Neuronal stem cell (in vitro differentiated cells): Measurements from ENCODE around the gene SLC25A30.
A peak's percentile ranks its signal among the peaks of the same experiment; 100 is the strongest.
"Not testable (repeated sequence)": the region's sequence is repeated elsewhere in the genome, so short reads cannot be mapped to it uniquely, and the experiment has no call there.

Experiments used
- DNase-seq: peaks from one replicate; pipeline ENCODE4 v3.0.0-alpha.2; 2013; ENCODE audit warnings: low spot score
- H2AFZ ChIP-seq: one replicate; pipeline ENCODE4 v1.6.1; 2013; ENCODE audit warnings: mild to moderate bottlenecking, low read length, inconsistent platforms
- H2AK5ac ChIP-seq: 2 replicates; pipeline ENCODE4 v1.6.1; 2013; ENCODE audit warnings: low read depth, mild to moderate bottlenecking, inconsistent platforms, low read length, moderate library complexity, mixed read lengths
- H2BK120ac ChIP-seq: 2 replicates; pipeline ENCODE4 v1.6.1; 2013; ENCODE audit warnings: low read depth, mild to moderate bottlenecking, inconsistent platforms, low read length, moderate library complexity, mixed read lengths
- H2BK12ac ChIP-seq: one replicate; pipeline ENCODE4 v1.6.1; 2013; ENCODE audit warnings: low read length, inconsistent platforms
- H2BK15ac ChIP-seq: 2 replicates; pipeline ENCODE4 v1.6.1; 2013; ENCODE audit warnings: mild to moderate bottlenecking, low read length, inconsistent platforms, mixed read lengths
- H2BK5ac ChIP-seq: one replicate; pipeline ENCODE4 v1.6.1; 2013; ENCODE audit warnings: inconsistent platforms, mild to moderate bottlenecking, low read length, moderate library complexity
- H3K14ac ChIP-seq: one replicate; pipeline ENCODE4 v1.6.1; 2013; ENCODE audit warnings: low read length, inconsistent platforms
- H3K18ac ChIP-seq: 2 replicates; pipeline ENCODE4 v1.6.1; 2013; ENCODE audit warnings: low read length, inconsistent platforms
- H3K23ac ChIP-seq: 2 replicates; pipeline ENCODE4 v1.6.1; 2013; ENCODE audit warnings: low read depth, mild to moderate bottlenecking, mixed read lengths, low read length, inconsistent platforms; ENCODE audit not compliant: poor library complexity
- H3K27ac ChIP-seq: replicated peaks from 3 replicates; pipeline ENCODE4 v1.5.1; 2013; ENCODE audit warnings: low read length, inconsistent platforms
- H3K27me3 ChIP-seq, 3 experiments: 2 replicates each; pipeline ENCODE4 v1.6.1; 2013; ENCODE audit warnings: low read length in 3 of 3, mild to moderate bottlenecking in 2 of 3, inconsistent platforms in 1 of 3, low read depth in 1 of 3, mixed read lengths in 1 of 3, moderate library complexity in 1 of 3; ENCODE audit not compliant: control insufficient read depth in 3 of 3, insufficient read depth in 3 of 3
- H3K36me3 ChIP-seq, 2 donors: replicated peaks in 1 of 2; 2 replicates each; pipeline ENCODE4 v1.6.1; 2013; ENCODE audit warnings: low read length in 2 of 2; ENCODE audit not compliant: control insufficient read depth in 2 of 2, insufficient read depth in 2 of 2
- H3K4ac ChIP-seq: 2 replicates; pipeline ENCODE4 v1.6.1; 2013; ENCODE audit warnings: inconsistent platforms, mild to moderate bottlenecking, low read length, moderate library complexity
- H3K4me1 ChIP-seq, 2 donors: 1 replicate in 1 of 2; 2 replicates in 1 of 2; pipeline ENCODE4 v1.6.1; 2013; ENCODE audit warnings: low read length in 2 of 2, low read depth in 1 of 2; ENCODE audit not compliant: control insufficient read depth in 2 of 2, insufficient read depth in 1 of 2
- H3K4me2 ChIP-seq: one replicate; pipeline ENCODE4 v1.6.1; 2013; ENCODE audit warnings: mild to moderate bottlenecking, low read length, inconsistent platforms; ENCODE audit not compliant: insufficient read depth, poor library complexity, severe bottlenecking
- H3K4me3 ChIP-seq, 2 donors: 2 replicates each; pipeline ENCODE4 v1.5.1; 2013; ENCODE audit warnings: low read length in 2 of 2, mild to moderate bottlenecking in 2 of 2, inconsistent platforms in 1 of 2, moderate library complexity in 1 of 2
- H3K79me1 ChIP-seq: one replicate; pipeline ENCODE4 v1.6.1; 2013; ENCODE audit warnings: low read depth, mild to moderate bottlenecking, inconsistent platforms, low read length, moderate library complexity
- H3K9ac ChIP-seq: one replicate; pipeline ENCODE4 v1.6.1; 2013; ENCODE audit warnings: mild to moderate bottlenecking, low read depth, low read length, inconsistent platforms; ENCODE audit not compliant: poor library complexity
- H3K9me3 ChIP-seq, 2 donors: replicated peaks in 1 of 2; 2 replicates each; pipeline versions ENCODE3 to v1.6.1; 2013; ENCODE audit warnings: low read length in 2 of 2, mild to moderate bottlenecking in 2 of 2, inconsistent platforms in 1 of 2, low read depth in 1 of 2, mixed read lengths in 1 of 2, moderate library complexity in 1 of 2; ENCODE audit not compliant: control insufficient read depth in 2 of 2, insufficient read depth in 1 of 2
- H4K8ac ChIP-seq: one replicate; pipeline ENCODE4 v1.6.1; 2013; ENCODE audit warnings: low read depth, mild to moderate bottlenecking, inconsistent platforms, low read length, moderate library complexity
- H4K91ac ChIP-seq: one replicate; pipeline ENCODE4 v1.6.1; 2013; ENCODE audit warnings: low read length, low read depth, mild to moderate bottlenecking, inconsistent platforms; ENCODE audit not compliant: poor library complexity
- WGBS, 2 donors: extraction: QIAGEN DNeasy Blood & Tissue Kit; methylation state at CpG; one replicate each; pipeline ENCODE4 v1.1.7; 2013; ENCODE audit warnings: missing lambda C conversion rate in 2 of 2, mixed read lengths in 1 of 2; ENCODE audit not compliant: insufficient read length in 2 of 2, insufficient replicate concordance in 1 of 2; ENCODE audit errors: extremely low coverage in 2 of 2; 5-methylcytosine and 5-hydroxymethylcytosine counted together

Gene SLC25A30

DNA sequence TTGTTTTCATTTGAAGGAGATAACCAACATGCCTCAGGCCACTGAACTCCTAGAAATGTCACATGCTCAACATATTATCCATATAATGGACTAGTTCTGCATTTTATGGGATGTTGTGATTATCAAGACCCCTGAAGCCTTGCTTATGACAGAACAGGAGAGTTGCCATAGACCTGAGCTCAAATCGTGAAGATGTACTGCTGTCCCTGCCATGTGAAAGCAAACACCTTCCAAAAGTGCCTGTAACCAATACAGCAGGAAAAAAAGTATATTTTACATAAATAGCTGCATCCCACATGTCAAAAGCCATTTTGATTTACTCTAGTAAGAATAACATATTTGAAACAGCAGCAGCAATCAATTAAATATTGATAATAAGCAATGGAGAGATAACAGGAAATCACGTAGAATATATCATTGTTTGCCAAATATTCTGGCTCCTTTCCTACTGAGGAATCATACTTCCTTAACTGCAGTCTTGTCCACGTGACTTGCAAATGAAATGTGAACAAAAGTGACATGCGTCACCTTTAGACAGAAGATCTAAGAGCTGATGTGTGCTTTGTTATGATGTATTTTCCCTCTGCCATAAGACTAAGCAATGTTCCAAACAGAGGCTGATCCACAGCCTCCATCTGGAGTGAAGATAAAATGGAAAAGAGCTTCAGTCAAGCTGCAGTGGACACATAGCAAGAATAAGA is 33.5 kb downstream of the SLC25A30 start:
- H2BK15ac ChIP-seq, result no peak overlapping the region
- no peak overlapping the region for H2BK5ac ChIP-seq
- no CpG with 5 or more reads among the region's 4 CpGs for WGBS, 2 donors
- H3K9ac ChIP-seq, result no peak overlapping the region
- H3K4me1 ChIP-seq, result peaks cover 0 to 2% of the 10 kb centered on the region in 2 donors
- no peak overlapping the region for H4K8ac ChIP-seq
- H3K9me3 ChIP-seq, result no peaks in the 10 kb centered on the region
- no peak overlapping the region for H3K4ac ChIP-seq
- no peak overlapping the region for H3K4me2 ChIP-seq
- H4K91ac ChIP-seq, result no peak overlapping the region
- H3K79me1 ChIP-seq, result no peaks in the 10 kb centered on the region
- H2AFZ ChIP-seq, result no peak overlapping the region
- no peak overlapping the region for H2BK12ac ChIP-seq
- H3K4me3 ChIP-seq, result no peak overlapping the region
- H3K14ac ChIP-seq, result no peak overlapping the region
- no peak overlapping the region for H3K18ac ChIP-seq
- no peak overlapping the region for H2BK120ac ChIP-seq
- H3K27me3 ChIP-seq, result no peaks in the 10 kb centered on the region
- no peak for DNase-seq
- H3K23ac ChIP-seq, result no peak overlapping the region
- H3K27ac ChIP-seq, result no peak overlapping the region
- peaks cover 13 to 36% of the 10 kb centered on the region in 2 donors for H3K36me3 ChIP-seq
- H2AK5ac ChIP-seq, result no peak overlapping the region

- not testable (repeated sequence) for H3K9ac ChIP-seq, H3K4me1 ChIP-seq, H4K91ac ChIP-seq, H3K9me3 ChIP-seq, H3K27me3 ChIP-seq, H3K4ac ChIP-seq, H4K8ac ChIP-seq, H3K4me3 ChIP-seq, H2BK120ac ChIP-seq, DNase-seq, H2BK15ac ChIP-seq, H2BK5ac ChIP-seq, H3K14ac ChIP-seq, H2AFZ ChIP-seq, H2AK5ac ChIP-seq, H3K79me1 ChIP-seq, H3K23ac ChIP-seq, H3K4me2 ChIP-seq, H3K18ac ChIP-seq, H2BK12ac ChIP-seq
- no CpG with 5 or more reads among the region's 8 CpGs for WGBS, 2 donors
- Histone ChIP-seq H3K36me3 (peaks cover 11 to 28% of the 10 kb centered on the region in 2 donors), H3K27ac (peak overlapping the region; percentile 28)
Measured at GRCh38 chr13:45382739-45383138, 35.4 kb downstream of the SLC25A30 start.

GRCh38 chr13:45381196-45381595 is 37.0 kb downstream of the SLC25A30 start:
- WGBS, 2 donors, result no CpG with 5 or more reads among the region's 12 CpGs
- Histone ChIP-seq H3K18ac (peak overlapping the region; percentile 64), H2BK5ac (peak overlapping the region; percentile 75), H3K14ac (no peak overlapping the region), H2AK5ac (no peak overlapping the region), H3K4ac (no peak overlapping the region), H2BK120ac (no peak overlapping the region), H2AFZ (no peak overlapping the region), H3K4me3 (no peak overlapping the region), H3K4me2 (no peak overlapping the region), H3K79me1 (no peaks in the 10 kb centered on the region), H3K27me3 (no peaks in the 10 kb centered on the region), H3K36me3 (peaks cover 10 to 25% of the 10 kb centered on the region in 2 donors), H3K27ac (peak overlapping the region; percentile 84), H2BK12ac (peak overlapping the region; percentile 58), H2BK15ac (no peak overlapping the region), H4K91ac (no peak overlapping the region), H3K9me3 (no peaks in the 10 kb centered on the region), H4K8ac (no peak overlapping the region), H3K9ac (no peak overlapping the region), H3K4me1 (peaks cover 0 to 7% of the 10 kb centered on the region in 2 donors), H3K23ac (no peak overlapping the region)
- no peak for DNase-seq

DNA sequence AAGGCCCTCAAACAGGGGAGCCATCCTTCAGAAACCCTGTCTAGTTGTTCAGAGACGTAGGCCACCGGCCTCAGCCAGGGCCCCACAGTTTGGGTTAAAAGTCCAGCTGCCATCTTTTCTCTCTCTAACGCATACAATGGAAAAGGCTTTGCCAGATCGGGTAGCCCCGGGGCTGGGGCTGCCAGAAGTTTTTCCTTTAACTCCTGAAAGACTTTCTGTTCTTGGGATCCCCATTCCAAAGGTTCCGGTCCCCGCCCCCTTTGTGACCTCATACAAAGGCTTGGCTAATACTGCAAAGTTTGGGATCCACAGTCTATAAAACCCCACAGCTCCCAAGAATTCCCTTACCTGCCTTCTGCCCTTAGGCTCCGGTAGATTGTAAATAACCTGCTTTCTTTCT is 37.5 kb downstream of the SLC25A30 start:
- not testable (repeated sequence) for H4K91ac ChIP-seq, DNase-seq, H2AFZ ChIP-seq, H3K27me3 ChIP-seq, H3K23ac ChIP-seq, H3K9me3 ChIP-seq, H2BK12ac ChIP-seq, H2AK5ac ChIP-seq, H3K4me1 ChIP-seq, H3K9ac ChIP-seq, H3K27ac ChIP-seq, H2BK120ac ChIP-seq, H3K4me3 ChIP-seq, H3K4ac ChIP-seq, H3K14ac ChIP-seq, H2BK15ac ChIP-seq, H4K8ac ChIP-seq, H3K4me2 ChIP-seq, H3K79me1 ChIP-seq, H3K18ac ChIP-seq
- H2BK5ac ChIP-seq, result peak overlapping the region; percentile 75
- no CpG with 5 or more reads among the region's 8 CpGs for WGBS, 2 donors
- H3K36me3 ChIP-seq, result peaks cover 10 to 20% of the 10 kb centered on the region in 2 donors
